ENCODE results near the gene R3HDM4. TPM values are rescaled to one million over a fixed set of nuclear protein-coding genes. Genes with fewer than 3 reads are reported as not detected.

R3HDM4 gene
- total and polyA plus RNA-seq, 9 of the 15 experiments (the other 6 are each of a cell fraction or from before 2014, with no cell fraction given) = 3.2 to 154 (median 59.0) TPM

DNA sequence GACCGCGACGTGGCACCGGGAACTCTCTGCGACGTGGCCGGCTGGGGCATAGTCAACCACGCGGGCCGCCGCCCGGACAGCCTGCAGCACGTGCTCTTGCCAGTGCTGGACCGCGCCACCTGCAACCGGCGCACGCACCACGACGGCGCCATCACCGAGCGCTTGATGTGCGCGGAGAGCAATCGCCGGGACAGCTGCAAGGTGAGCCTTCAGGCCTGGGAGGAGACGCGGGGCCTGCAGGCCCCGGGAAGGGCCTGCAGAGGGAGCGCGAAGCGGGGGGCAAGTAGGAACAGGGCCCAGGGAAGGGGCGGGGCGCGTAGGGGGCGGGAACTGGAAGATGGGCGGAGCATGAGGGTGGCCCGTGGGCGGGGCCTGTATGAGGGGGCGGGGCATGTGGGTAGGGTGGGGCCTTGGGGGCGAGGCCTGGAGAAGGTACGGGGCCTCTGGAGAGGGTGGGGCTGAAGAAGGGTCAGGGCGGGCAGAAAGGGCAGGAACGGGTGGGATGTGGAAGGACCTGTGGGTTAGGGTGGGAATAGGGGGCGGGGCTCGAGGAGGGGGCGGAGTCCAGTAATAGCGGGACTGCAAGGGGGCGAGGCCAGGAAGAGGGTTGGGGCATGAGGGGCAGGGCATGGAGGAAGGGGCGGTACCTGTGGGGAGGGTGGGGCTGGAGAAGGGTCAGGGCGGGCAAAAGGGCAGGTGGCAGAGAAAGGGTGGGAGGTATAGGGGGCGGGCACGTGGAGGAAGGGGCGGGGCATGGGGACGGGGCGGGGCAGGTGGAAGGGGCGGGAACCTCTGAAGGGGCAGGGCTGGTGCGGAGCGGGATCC is 51.1 kb downstream of the R3HDM4 start (continued):
- TF ChIP-seq, protein P1, sequence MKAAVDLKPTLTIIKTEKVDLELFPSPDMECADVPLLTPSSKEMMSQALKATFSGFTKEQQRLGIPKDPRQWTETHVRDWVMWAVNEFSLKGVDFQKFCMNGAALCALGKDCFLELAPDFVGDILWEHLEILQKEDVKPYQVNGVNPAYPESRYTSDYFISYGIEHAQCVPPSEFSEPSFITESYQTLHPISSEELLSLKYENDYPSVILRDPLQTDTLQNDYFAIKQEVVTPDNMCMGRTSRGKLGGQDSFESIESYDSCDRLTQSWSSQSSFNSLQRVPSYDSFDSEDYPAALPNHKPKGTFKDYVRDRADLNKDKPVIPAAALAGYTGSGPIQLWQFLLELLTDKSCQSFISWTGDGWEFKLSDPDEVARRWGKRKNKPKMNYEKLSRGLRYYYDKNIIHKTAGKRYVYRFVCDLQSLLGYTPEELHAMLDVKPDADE (conservative IDR thresholded peaks at IDR 0.05; ENCODE audit: control insufficient read depth, low read depth, low read length) = peak; percentile 74
- TF ChIP-seq E2F6 (IDR thresholded peaks at IDR 0.05; ENCODE audit: borderline replicate concordance in 1 of 2, extremely low read depth in 1 of 2, insufficient read depth in 1 of 2, insufficient read length in 1 of 2, low read depth in 1 of 2, low read length in 1 of 2, poor library complexity in 1 of 2, severe bottlenecking in 1 of 2) (peak; percentile 91 to 94), ZNF699 (CRISPR knock-in tag; IDR thresholded peaks at IDR 0.05; ENCODE audit: insufficient replicate concordance) (no peak), PPARD (CRISPR knock-in tag; IDR thresholded peaks at IDR 0.05) (no peak), CTBP1 (IDR thresholded peaks at IDR 0.05; ENCODE audit: borderline replicate concordance) (peak; percentile 95), KDM1A (IDR thresholded peaks at IDR 0.05) (peak in 1 of 2 experiments; percentile 58; a peak in 2 of 4 replicates), TEAD4 (IDR thresholded peaks at IDR 0.05; ENCODE audit: low read length) (0 out of 2 replicates have a peak, but pooled peaks have one; percentile 12), TEAD4 (CRISPR knock-in tag; IDR thresholded peaks at IDR 0.05; ENCODE audit: borderline replicate concordance) (no peak), PHF8 (IDR thresholded peaks at IDR 0.05; ENCODE audit: borderline replicate concordance, low read length) (peak; percentile 21; the same call in 1 of the 2 replicates), XRCC5 (IDR thresholded peaks at IDR 0.05; ENCODE audit: low read depth, low read length) (0 out of 2 replicates have a peak, but pooled peaks have one; percentile 78), TCF3 (CRISPR knock-in tag; IDR thresholded peaks at IDR 0.05) (0 out of 2 replicates have a peak, but pooled peaks have one; percentile 20), SMAD1 (IDR thresholded peaks at IDR 0.05; ENCODE audit: low read depth, low read length, partially characterized antibody) (no peak), ERF (CRISPR knock-in tag; IDR thresholded peaks at IDR 0.05) (peak; percentile 78; the same call in 1 of the 2 replicates), CXXC5 (CRISPR knock-in tag; IDR thresholded peaks at IDR 0.05) (peak; percentile 86), NRF1 (conservative IDR thresholded peaks at IDR 0.05 in 1 of 2, IDR thresholded peaks at IDR 0.05 in 1 of 2) (peak; percentile 82 to 86), HLTF (IDR thresholded peaks at IDR 0.05) (0 out of 2 replicates have a peak, but pooled peaks have one; percentile 63), ESRRA (IDR thresholded peaks at IDR 0.05; ENCODE audit: borderline replicate concordance, low read depth) (peak; percentile 49; the same call in 1 of the 2 replicates)
- TF ChIP-seq, protein P2, sequence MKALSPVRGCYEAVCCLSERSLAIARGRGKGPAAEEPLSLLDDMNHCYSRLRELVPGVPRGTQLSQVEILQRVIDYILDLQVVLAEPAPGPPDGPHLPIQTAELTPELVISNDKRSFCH (CRISPR knock-in tag; IDR thresholded peaks at IDR 0.05) = no peak
- TF ChIP-seq, protein P2 (tag; IDR thresholded peaks at IDR 0.05) = 0 out of 2 replicates have a peak, but pooled peaks have one; percentile 29
- TF ChIP-seq, protein P3, sequence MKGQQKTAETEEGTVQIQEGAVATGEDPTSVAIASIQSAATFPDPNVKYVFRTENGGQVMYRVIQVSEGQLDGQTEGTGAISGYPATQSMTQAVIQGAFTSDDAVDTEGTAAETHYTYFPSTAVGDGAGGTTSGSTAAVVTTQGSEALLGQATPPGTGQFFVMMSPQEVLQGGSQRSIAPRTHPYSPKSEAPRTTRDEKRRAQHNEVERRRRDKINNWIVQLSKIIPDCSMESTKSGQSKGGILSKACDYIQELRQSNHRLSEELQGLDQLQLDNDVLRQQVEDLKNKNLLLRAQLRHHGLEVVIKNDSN (CRISPR knock-in tag; IDR thresholded peaks at IDR 0.05) = peak; percentile 86
- TF ChIP-seq, protein P4, sequence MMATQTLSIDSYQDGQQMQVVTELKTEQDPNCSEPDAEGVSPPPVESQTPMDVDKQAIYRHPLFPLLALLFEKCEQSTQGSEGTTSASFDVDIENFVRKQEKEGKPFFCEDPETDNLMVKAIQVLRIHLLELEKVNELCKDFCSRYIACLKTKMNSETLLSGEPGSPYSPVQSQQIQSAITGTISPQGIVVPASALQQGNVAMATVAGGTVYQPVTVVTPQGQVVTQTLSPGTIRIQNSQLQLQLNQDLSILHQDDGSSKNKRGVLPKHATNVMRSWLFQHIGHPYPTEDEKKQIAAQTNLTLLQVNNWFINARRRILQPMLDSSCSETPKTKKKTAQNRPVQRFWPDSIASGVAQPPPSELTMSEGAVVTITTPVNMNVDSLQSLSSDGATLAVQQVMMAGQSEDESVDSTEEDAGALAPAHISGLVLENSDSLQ (IDR thresholded peaks at IDR 0.05) = peak; percentile 32

Data from K562 (cell line).